PC-9 (cell line): ENCODE results near the gene FGF22. TPM values are rescaled to one million over a fixed set of nuclear protein-coding genes. Genes with fewer than 3 reads are reported as not detected.

Experiments used
- BruUV-seq: library from RNA; stranded (reverse); fragments of 400-500 nt; replicated peaks from 2 replicates; lab custom pipeline; 2021; lab: Mats Ljungman, UMichigan
- CTCF ChIA-PET: fragments of 300-600 bp; sonication (Branson Sonifier 250); formaldehyde crosslinking; loops from one replicate; lab custom pipeline; 2022; ENCODE audit warnings: antibody characterized with exemption; lab: Charles Lee
- POLR2A ChIA-PET: fragments of 300-600 bp; sonication (Branson Sonifier 250); formaldehyde crosslinking; loops from one replicate; lab custom pipeline; 2022; ENCODE audit warnings: antibody characterized with exemption; ENCODE audit not compliant: unreplicated experiment; lab: Charles Lee
- DNase-seq, 2 experiments: peaks; one replicate each; pipeline versions ENCODE4 v3.0.0 to v3.0.0-alpha.2; 2015 to 2022; ENCODE audit warnings: mixed read lengths in 1 of 2
- H2AFZ ChIP-seq: fragments of 200-600 bp; sonication (generic); 2 replicates; pipeline ENCODE4 v1.8.1; 2017; ENCODE audit warnings: antibody characterized with exemption
- H3F3A ChIP-seq: fragments of 200-600 bp; sonication (generic); 2 replicates; pipeline ENCODE4 v1.8.1; 2017; ENCODE audit warnings: antibody characterized with exemption, mild to moderate bottlenecking, low read depth; ENCODE audit not compliant: insufficient read depth
- H3K27ac ChIP-seq: fragments of 200-600 bp; sonication (generic); 2 replicates; pipeline ENCODE4 v1.6.1; 2016; ENCODE audit warnings: mixed run types
- H3K27me3 ChIP-seq: fragments of 200-600 bp; sonication (generic); 2 replicates; pipeline ENCODE4 v1.6.1; 2016; ENCODE audit warnings: low read depth, mixed run types; ENCODE audit not compliant: insufficient read depth
- H3K36me3 ChIP-seq: fragments of 200-600 bp; sonication (generic); 2 replicates; pipeline ENCODE4 v1.6.1; 2016; ENCODE audit warnings: low read depth, mixed run types
- H3K4me1 ChIP-seq: fragments of 200-600 bp; sonication (generic); replicated peaks from 2 replicates; pipeline ENCODE4 v1.6.1; 2016; ENCODE audit warnings: mixed run types; ENCODE audit not compliant: insufficient read depth
- H3K4me2 ChIP-seq: fragments of 200-600 bp; sonication (generic); 2 replicates; pipeline ENCODE4 v1.6.1; 2017; ENCODE audit warnings: mixed run types
- H3K4me3 ChIP-seq: fragments of 200-600 bp; sonication (generic); 2 replicates; pipeline ENCODE4 v1.6.1; 2016; ENCODE audit warnings: mixed run types
- H3K79me2 ChIP-seq: fragments of 200-600 bp; sonication (generic); 2 replicates; pipeline ENCODE4 v1.6.1; 2017; ENCODE audit warnings: low read depth, mixed run types
- H3K9me2 ChIP-seq: fragments of 200-600 bp; sonication (generic); 2 replicates; pipeline ENCODE4 v1.8.1; 2017; ENCODE audit warnings: mild to moderate bottlenecking; ENCODE audit not compliant: insufficient read depth
- H3K9me3 ChIP-seq: fragments of 200-600 bp; sonication (generic); 2 replicates; pipeline ENCODE4 v1.8.1; 2016; ENCODE audit warnings: low read depth; ENCODE audit not compliant: insufficient read depth
- H4K20me1 ChIP-seq: fragments of 200-600 bp; sonication (generic); 2 replicates; pipeline ENCODE4 v1.8.1; 2017; ENCODE audit not compliant: insufficient read depth
- CTCF ChIP-seq: fragments of 200-600 bp; sonication (generic); conservative IDR thresholded peaks from 2 replicates; pipeline ENCODE4 v1.6.1; 2017; ENCODE audit warnings: mixed run types, antibody characterized with exemption, mild to moderate bottlenecking, moderate library complexity
- EZH2 ChIP-seq: fragments of 200-600 bp; sonication (generic); IDR thresholded peaks from 2 replicates; pipeline ENCODE4 v1.8.0; 2017; ENCODE audit warnings: antibody characterized with exemption, low read depth
- intact Hi-C: fragments of 100-400 bp; cut with micrococcal nuclease; formaldehyde crosslinking; loops from one replicate; pipeline ENCODE4 v1.10.0; 2022; ENCODE audit not compliant: unreplicated experiment
- total RNA-seq: library from RNA; stranded (reverse); gene quantifications from 2 replicates; pipeline ENCODE4 v1.2.3, GENCODE V29; 2021

The FGF22 gene
- total RNA-seq, 1 experiment from 2014 or later, result not detected

- H3F3A ChIP-seq, result no peaks in the 10 kb centered on the region
- no peaks in the 10 kb centered on the region for H3K9me3 ChIP-seq
- H4K20me1 ChIP-seq, result no peaks in the 10 kb centered on the region
- no peak for TF ChIP-seq EZH2
- no peak for TF ChIP-seq CTCF
- H3K79me2 ChIP-seq, result no peaks in the 10 kb centered on the region
- H3K36me3 ChIP-seq, result no peaks in the 10 kb centered on the region
- ChIA-PET CTCF (no interaction called here), POLR2A (interaction anchor here (0.6 kb wide), 1 partner anchor 37 kb away, joined by 28 read pairs; no protein-coding TSS in a partner anchor)
- no peak overlapping the region for H2AFZ ChIP-seq
- no peak for DNase-seq
- H3K4me1 ChIP-seq, result no peaks in the 10 kb centered on the region
- H3K27ac ChIP-seq, result no peak overlapping the region
- no TSS peak for BruUV-seq
- no peaks in the 10 kb centered on the region for H3K9me2 ChIP-seq
- H3K4me3 ChIP-seq, result no peak overlapping the region
- intact Hi-C loops, result no loop called here
- H3K27me3 ChIP-seq, result no peaks in the 10 kb centered on the region
- no peak overlapping the region; the same call in 1 of the 2 replicates for H3K4me2 ChIP-seq
Observed at GRCh38 chr19:608155-609003, 31.3 kb upstream of the FGF22 start.

- no peaks in the 10 kb centered on the region for H3K9me3 ChIP-seq
- intact Hi-C loops, result no loop called here
- H4K20me1 ChIP-seq, result no peaks in the 10 kb centered on the region
- H3F3A ChIP-seq, result no peaks in the 10 kb centered on the region
- H3K4me2 ChIP-seq, result peak overlapping the region; percentile 19
- H3K79me2 ChIP-seq, result no peaks in the 10 kb centered on the region
- DNase-seq, result peak in 1 of 2 experiments; percentile 31
- no peaks in the 10 kb centered on the region for H3K4me1 ChIP-seq
- CTCF ChIA-PET, result no interaction called here
- no peaks in the 10 kb centered on the region for H3K36me3 ChIP-seq
- POLR2A ChIA-PET, result no interaction called here
- no peak overlapping the region for H3K27ac ChIP-seq
- no peaks in the 10 kb centered on the region for H3K9me2 ChIP-seq
- TF ChIP-seq EZH2, result no peak
- TF ChIP-seq CTCF, result no peak
- BruUV-seq, result no TSS peak
- no peaks in the 10 kb centered on the region for H3K27me3 ChIP-seq
- H3K4me3 ChIP-seq, result no peak overlapping the region
- no peak overlapping the region for H2AFZ ChIP-seq
Observed at GRCh38 chr19:609004-609346, 30.7 kb upstream of the FGF22 start.

GRCh38 chr19:610071-610800, 29.4 kb upstream of the FGF22 start:
- H4K20me1 ChIP-seq, result no peaks in the 10 kb centered on the region
- BruUV-seq, result no TSS peak
- CTCF ChIA-PET, result no interaction called here
- H3K4me3 ChIP-seq, result no peak overlapping the region
- no peaks in the 10 kb centered on the region for H3K27me3 ChIP-seq
- H3K27ac ChIP-seq, result no peak overlapping the region
- no peaks in the 10 kb centered on the region for H3K36me3 ChIP-seq
- intact Hi-C loops, result no loop called here
- H3K9me2 ChIP-seq, result no peaks in the 10 kb centered on the region
- no peaks in the 10 kb centered on the region for H3K4me1 ChIP-seq
- no peak overlapping the region for H2AFZ ChIP-seq
- no peak overlapping the region for H3K4me2 ChIP-seq
- no peaks in the 10 kb centered on the region for H3K79me2 ChIP-seq
- no peaks in the 10 kb centered on the region; the same call in 1 of the 2 replicates for H3F3A ChIP-seq
- POLR2A ChIA-PET, result interaction anchor here (0.6 kb wide), 1 partner anchor 151 kb away, joined by 6 read pairs; no protein-coding TSS in a partner anchor
- TF ChIP-seq CTCF, result no peak
- no peak for TF ChIP-seq EZH2
- DNase-seq, result no peak
- H3K9me3 ChIP-seq, result no peaks in the 10 kb centered on the region
